Activated naive CD8-positive, alpha-beta T cell treated with anti-CD3 and anti-CD28 coated beads for 36 hours (primary cell): Measurements from ENCODE around the gene SHFL. TPM values are rescaled to one million over a fixed set of nuclear protein-coding genes. Genes with fewer than 3 reads are reported as not detected.

Source experiments
- DNase-seq: peaks from one replicate; pipeline ENCODE4 v3.0.0; 2021
- H3K27ac Mint-ChIP-seq: one replicate; pipeline ENCODE4 v1.8.0; 2022; ENCODE audit warnings: mild to moderate bottlenecking, moderate library complexity, mixed read lengths
- H3K27me3 Mint-ChIP-seq: one replicate; pipeline ENCODE4 v1.8.0; 2022; ENCODE audit warnings: mild to moderate bottlenecking, mixed read lengths
- H3K36me3 Mint-ChIP-seq: one replicate; pipeline ENCODE4 v1.8.0; 2021; ENCODE audit warnings: mild to moderate bottlenecking, mixed read lengths
- H3K4me1 Mint-ChIP-seq: one replicate; pipeline ENCODE4 v1.8.0; 2021; ENCODE audit warnings: mixed read lengths
- H3K4me3 Mint-ChIP-seq: one replicate; pipeline ENCODE4 v1.8.0; 2022; ENCODE audit warnings: mild to moderate bottlenecking, moderate library complexity, mixed read lengths
- H3K9me3 Mint-ChIP-seq: one replicate; pipeline ENCODE4 v1.8.0; 2022; ENCODE audit warnings: mixed read lengths
- total RNA-seq, 2 experiments: library from RNA; stranded (reverse); gene quantifications; one replicate each; pipeline ENCODE4 v1.2.3, GENCODE V29; 2021

The SHFL gene
- total RNA-seq, 2 experiments from 2014 or later, result 46.8 to 47.0 TPM

GRCh38 chr19:10111405-10111811 lies 25.3 kb downstream of the SHFL start, which contains the start of gene P2RY11:
Gene P2RY11, plus strand, starts transcription at chr19:10111693. Its CDS starts 29 bp downstream, at chr19:10111722.
- Mint-ChIP-seq H3K36me3 (peaks cover 74% of the 10 kb centered on the region), H3K27ac (peak within 1 kb of the TSS; percentile 93), H3K4me3 (peak within 1 kb of the TSS; percentile 74), H3K27me3 (no peaks in the 10 kb centered on the region), H3K9me3 (no peaks in the 10 kb centered on the region), H3K4me1 (peaks cover 51% of the 10 kb centered on the region)
- DNase-seq, result peak; percentile 71

GRCh38 chr19:10112037-10112761 lies 26.1 kb downstream of the SHFL start:
- H3K4me3 Mint-ChIP-seq, result peak overlapping the region; percentile 57

GRCh38 chr19:10112895-10113591 lies 26.9 kb downstream of the SHFL start:
- Mint-ChIP-seq H3K4me3 (peak overlapping the region; percentile 57), H3K4me1 (peaks cover 49% of the 10 kb centered on the region), H3K27me3 (no peaks in the 10 kb centered on the region), H3K27ac (peak overlapping the region; percentile 93), H3K36me3 (peaks cover 63% of the 10 kb centered on the region), H3K9me3 (no peaks in the 10 kb centered on the region)
- DNase-seq, result peak; percentile 78

More at GRCh38 chr19:10112037-10112761, 26.1 kb downstream of the SHFL start:
- Mint-ChIP-seq H3K36me3 (peaks cover 68% of the 10 kb centered on the region), H3K4me1 (peaks cover 53% of the 10 kb centered on the region), H3K27ac (peak overlapping the region; percentile 93), H3K9me3 (no peaks in the 10 kb centered on the region), H3K27me3 (no peaks in the 10 kb centered on the region)
- DNase-seq, result peak; percentile 68

DNA sequence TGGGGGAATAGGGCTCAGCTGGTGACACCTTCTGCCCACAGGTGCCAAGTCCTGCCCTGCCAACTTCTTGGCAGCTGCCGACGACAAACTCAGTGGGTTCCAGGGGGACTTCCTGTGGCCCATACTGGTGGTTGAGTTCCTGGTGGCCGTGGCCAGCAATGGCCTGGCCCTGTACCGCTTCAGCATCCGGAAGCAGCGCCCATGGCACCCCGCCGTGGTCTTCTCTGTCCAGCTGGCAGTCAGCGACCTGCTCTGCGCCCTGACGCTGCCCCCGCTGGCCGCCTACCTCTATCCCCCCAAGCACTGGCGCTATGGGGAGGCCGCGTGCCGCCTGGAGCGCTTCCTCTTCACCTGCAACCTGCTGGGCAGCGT lies 27.5 kb downstream of the SHFL start:
- no peaks in the 10 kb centered on the region for H3K9me3 Mint-ChIP-seq
- H3K36me3 Mint-ChIP-seq, result peaks cover 59% of the 10 kb centered on the region
- DNase-seq, result no peak
- H3K4me3 Mint-ChIP-seq, result no peak overlapping the region
- peaks cover 49% of the 10 kb centered on the region for H3K4me1 Mint-ChIP-seq
- H3K27me3 Mint-ChIP-seq, result no peaks in the 10 kb centered on the region
- H3K27ac Mint-ChIP-seq, result peak overlapping the region; percentile 93

DNA sequence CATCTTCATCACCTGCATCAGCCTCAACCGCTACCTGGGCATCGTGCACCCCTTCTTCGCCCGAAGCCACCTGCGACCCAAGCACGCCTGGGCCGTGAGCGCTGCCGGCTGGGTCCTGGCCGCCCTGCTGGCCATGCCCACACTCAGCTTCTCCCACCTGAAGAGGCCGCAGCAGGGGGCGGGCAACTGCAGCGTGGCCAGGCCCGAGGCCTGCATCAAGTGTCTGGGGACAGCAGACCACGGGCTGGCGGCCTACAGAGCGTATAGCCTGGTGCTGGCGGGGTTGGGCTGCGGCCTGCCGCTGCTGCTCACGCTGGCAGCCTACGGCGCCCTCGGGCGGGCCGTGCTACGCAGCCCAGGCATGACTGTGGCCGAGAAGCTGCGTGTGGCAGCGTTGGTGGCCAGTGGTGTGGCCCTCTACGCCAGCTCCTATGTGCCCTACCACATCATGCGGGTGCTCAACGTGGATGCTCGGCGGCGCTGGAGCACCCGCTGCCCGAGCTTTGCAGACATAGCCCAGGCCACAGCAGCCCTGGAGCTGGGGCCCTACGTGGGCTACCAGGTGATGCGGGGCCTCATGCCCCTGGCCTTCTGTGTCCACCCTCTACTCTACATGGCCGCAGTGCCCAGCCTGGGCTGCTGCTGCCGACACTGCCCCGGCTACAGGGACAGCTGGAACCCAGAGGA lies 28.0 kb downstream of the SHFL start:
- DNase-seq, result no peak
- H3K27me3 Mint-ChIP-seq, result no peaks in the 10 kb centered on the region
- peaks cover 61% of the 10 kb centered on the region for H3K36me3 Mint-ChIP-seq
- no peak overlapping the region for H3K4me3 Mint-ChIP-seq
- peak overlapping the region; percentile 93 for H3K27ac Mint-ChIP-seq
- peaks cover 51% of the 10 kb centered on the region for H3K4me1 Mint-ChIP-seq
- H3K9me3 Mint-ChIP-seq, result no peaks in the 10 kb centered on the region

DNA sequence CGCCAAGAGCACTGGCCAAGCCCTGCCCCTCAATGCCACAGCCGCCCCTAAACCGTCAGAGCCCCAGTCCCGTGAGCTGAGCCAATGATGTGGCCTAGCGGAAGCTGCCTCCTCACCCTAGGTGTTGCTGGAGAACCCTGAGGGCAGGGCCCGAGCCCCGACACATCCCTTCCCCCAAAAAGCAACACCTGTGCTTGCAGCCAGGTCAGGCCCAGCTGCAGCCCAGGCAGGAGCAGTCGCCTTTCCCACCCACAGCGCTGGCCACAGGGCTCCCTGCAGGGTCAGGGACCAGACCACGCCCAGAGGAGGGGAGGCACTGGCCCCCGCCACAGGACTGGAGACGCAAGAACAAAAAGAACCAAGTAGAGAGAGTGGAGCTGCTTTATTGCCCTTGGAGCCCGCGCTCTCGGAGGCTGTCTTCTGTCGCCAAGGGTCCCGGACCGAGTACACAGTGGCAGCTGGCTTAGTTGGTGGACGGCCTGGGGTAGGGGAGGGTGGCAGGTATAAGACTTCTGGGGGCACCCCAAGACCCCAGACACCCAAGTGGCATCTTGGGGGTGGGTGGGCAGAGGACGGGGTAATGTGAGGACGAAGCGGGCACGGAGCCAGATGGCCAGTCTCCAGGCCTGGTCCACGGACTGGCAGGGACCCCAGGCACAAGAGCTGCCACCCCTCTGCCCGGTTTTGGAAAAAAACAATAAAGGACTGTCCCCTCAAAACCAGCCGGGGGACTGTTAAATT lies 28.7 kb downstream of the SHFL start:
- Mint-ChIP-seq H3K4me1 (peaks cover 47% of the 10 kb centered on the region), H3K27me3 (no peaks in the 10 kb centered on the region), H3K4me3 (peak overlapping the region; percentile 48), H3K9me3 (no peaks in the 10 kb centered on the region), H3K27ac (peak overlapping the region; percentile 74), H3K36me3 (peaks cover 57% of the 10 kb centered on the region)
- peak; percentile 32 for DNase-seq

DNA sequence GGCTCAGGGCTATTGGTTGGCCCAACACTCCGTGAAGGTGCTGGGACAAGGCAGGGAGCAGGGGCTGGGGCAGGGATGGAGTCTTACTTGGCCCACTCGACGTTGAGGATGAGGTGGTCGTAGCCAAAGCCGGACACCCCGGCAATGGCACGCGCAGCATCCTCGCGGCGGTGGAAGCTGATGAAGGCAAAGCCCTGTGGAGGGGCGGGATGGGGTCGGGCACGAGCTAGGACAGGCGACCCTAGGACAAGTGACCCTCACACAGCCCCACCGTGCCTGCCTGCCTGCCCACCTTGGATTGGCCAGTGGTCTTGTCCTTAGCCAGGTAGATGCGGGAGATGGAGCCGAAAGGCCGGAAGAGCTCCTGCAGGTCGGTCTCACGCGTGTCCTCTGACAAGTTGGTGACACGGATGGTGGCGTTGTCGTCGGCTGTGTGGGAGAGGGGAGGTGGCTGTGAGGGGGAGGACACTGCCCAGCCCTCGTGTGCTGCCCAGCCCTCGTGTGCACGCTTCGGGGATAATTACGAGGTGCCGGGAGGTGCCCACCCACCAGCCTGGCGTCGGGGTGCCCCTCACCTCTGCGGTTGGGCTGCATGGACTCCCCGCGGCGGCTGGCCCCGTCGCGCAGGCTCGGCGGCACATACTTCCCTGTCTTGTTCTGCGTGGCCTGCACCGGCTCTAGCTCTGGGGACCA lies 29.4 kb downstream of the SHFL start:
- peaks cover 52% of the 10 kb centered on the region for H3K36me3 Mint-ChIP-seq
- peak overlapping the region; percentile 67 for H3K27ac Mint-ChIP-seq
- H3K4me3 Mint-ChIP-seq, result peak overlapping the region; percentile 32
- H3K27me3 Mint-ChIP-seq, result no peaks in the 10 kb centered on the region
- no peaks in the 10 kb centered on the region for H3K9me3 Mint-ChIP-seq
- DNase-seq, result no peak
- peaks cover 44% of the 10 kb centered on the region for H3K4me1 Mint-ChIP-seq

- Mint-ChIP-seq H3K36me3 (peaks cover 46% of the 10 kb centered on the region), H3K9me3 (no peaks in the 10 kb centered on the region), H3K4me1 (peaks cover 39% of the 10 kb centered on the region), H3K27me3 (no peaks in the 10 kb centered on the region), H3K27ac (peak overlapping the region; percentile 67), H3K4me3 (no peak overlapping the region)
- DNase-seq, result no peak
Observed at GRCh38 chr19:10116085-10116865, 30.2 kb downstream of the SHFL start.

GRCh38 chr19:10116866-10117616 lies 30.9 kb downstream of the SHFL start:
- Mint-ChIP-seq H3K4me3 (no peak overlapping the region), H3K4me1 (peaks cover 33% of the 10 kb centered on the region), H3K36me3 (peaks cover 38% of the 10 kb centered on the region), H3K27ac (peak overlapping the region; percentile 8), H3K9me3 (no peaks in the 10 kb centered on the region), H3K27me3 (no peaks in the 10 kb centered on the region)
- no peak for DNase-seq

DNA sequence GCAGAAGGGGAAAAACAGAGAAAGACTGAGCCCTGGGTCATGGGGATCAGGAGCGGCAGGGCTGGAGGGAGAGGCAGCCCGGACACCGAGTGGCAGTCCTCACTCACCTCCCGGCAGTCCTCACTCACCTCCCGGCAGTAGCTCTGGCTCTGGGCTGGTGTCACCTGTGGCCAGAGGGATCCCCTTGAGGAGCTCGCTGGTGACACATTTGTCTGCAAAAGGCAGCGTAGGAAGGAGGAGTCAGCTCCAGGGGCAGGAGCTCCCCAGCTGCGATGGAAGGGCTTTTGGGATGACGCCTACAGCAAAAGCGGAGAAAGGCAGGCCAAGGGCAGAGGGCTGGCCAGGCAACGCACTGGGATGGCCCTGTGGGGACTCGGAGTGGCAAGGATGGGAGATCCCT lies 32.8 kb downstream of the SHFL start:
- peaks cover 24% of the 10 kb centered on the region for H3K4me1 Mint-ChIP-seq
- H3K4me3 Mint-ChIP-seq, result peak overlapping the region; percentile 97
- no peak for DNase-seq
- H3K9me3 Mint-ChIP-seq, result no peaks in the 10 kb centered on the region
- peak overlapping the region; percentile 90 for H3K27ac Mint-ChIP-seq
- H3K27me3 Mint-ChIP-seq, result no peaks in the 10 kb centered on the region
- peaks cover 31% of the 10 kb centered on the region for H3K36me3 Mint-ChIP-seq

GRCh38 chr19:10120538-10121189 lies 34.5 kb downstream of the SHFL start:
- Mint-ChIP-seq H3K27me3 (no peaks in the 10 kb centered on the region), H3K27ac (no peak overlapping the region), H3K4me3 (no peak overlapping the region), H3K4me1 (peaks cover 14% of the 10 kb centered on the region), H3K9me3 (no peaks in the 10 kb centered on the region), H3K36me3 (peaks cover 25% of the 10 kb centered on the region)
- DNase-seq, result no peak

DNA sequence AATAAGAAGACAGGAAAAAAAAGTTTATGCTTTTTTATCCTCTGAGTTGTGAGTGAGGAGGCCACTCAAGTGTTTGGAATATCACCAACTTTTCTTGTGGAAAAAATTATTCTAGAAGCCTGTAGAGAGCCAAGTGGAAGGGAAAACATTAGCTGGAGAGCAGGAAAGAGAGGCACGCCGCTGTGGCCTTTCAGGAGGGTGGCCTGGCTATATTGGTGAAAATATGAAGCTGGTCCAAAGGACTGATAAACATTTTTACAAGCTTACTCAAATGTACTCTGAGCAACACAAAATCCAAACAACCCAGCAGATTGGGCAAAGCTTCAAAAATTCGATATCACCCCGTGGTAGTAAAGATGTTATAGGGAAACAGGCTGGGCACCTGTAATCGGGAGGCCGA lies 35.9 kb downstream of the SHFL start:
- Mint-ChIP-seq H3K36me3 (peaks cover 24% of the 10 kb centered on the region), H3K27me3 (no peaks in the 10 kb centered on the region), H3K4me3 (no peak overlapping the region), H3K9me3 (no peaks in the 10 kb centered on the region), H3K27ac (no peak overlapping the region), H3K4me1 (peaks cover 10% of the 10 kb centered on the region)
- no peak for DNase-seq

DNA sequence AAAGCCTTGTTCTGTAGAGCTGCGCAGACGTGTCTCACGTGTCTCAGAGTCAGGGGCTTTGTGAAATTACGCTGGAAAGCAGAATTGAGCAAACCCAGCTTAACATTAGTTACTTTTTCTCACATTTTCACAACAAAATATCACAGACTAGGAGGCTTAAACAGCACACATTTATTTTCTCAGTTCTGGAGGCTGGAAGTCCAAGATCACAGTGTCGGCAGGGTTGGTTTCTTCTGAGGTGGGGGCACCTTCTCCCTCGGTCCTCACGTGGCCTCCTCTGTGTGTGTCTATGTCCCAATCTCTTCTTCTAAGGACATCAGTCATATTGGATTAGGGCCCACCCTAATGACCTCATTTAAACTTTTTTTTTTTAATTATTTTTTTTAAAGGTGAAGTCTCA lies 38.3 kb downstream of the SHFL start:
- H3K27me3 Mint-ChIP-seq, result no peaks in the 10 kb centered on the region
- no peak for DNase-seq
- H3K36me3 Mint-ChIP-seq, result peaks cover 18% of the 10 kb centered on the region
- H3K4me3 Mint-ChIP-seq, result no peak overlapping the region
- H3K27ac Mint-ChIP-seq, result no peak overlapping the region
- peaks cover 5% of the 10 kb centered on the region for H3K4me1 Mint-ChIP-seq
- no peaks in the 10 kb centered on the region for H3K9me3 Mint-ChIP-seq
